DMS153 treated with DMSO at 0.1 percent for 48 hours (cell line): Measurements from ENCODE around the gene ZNF283.
"Not testable (repeated sequence)": the region's sequence is repeated elsewhere in the genome, so short reads cannot be mapped to it uniquely, and the experiment has no call there.

Experiments used
- DNase-seq: peaks from one replicate; lab custom pipeline; 2025; ENCODE audit not compliant: unreplicated experiment; lab: John Stamatoyannopoulos, UW

ZNF283 gene

GRCh38 chr19:43799502-43800142 is 27.5 kb upstream of the ZNF283 start:
- no peak for DNase-seq

GRCh38 chr19:43802216-43802951 is 24.7 kb upstream of the ZNF283 start, which contains the start of gene LYPD5:
Gene LYPD5 (minus strand): TSS chr19:43802447. CDS start chr19:43802380, 67 bp downstream.
- DNase-seq: no peak

GRCh38 chr19:43804432-43804831 is 22.7 kb upstream of the ZNF283 start:
- no peak for DNase-seq

DNA sequence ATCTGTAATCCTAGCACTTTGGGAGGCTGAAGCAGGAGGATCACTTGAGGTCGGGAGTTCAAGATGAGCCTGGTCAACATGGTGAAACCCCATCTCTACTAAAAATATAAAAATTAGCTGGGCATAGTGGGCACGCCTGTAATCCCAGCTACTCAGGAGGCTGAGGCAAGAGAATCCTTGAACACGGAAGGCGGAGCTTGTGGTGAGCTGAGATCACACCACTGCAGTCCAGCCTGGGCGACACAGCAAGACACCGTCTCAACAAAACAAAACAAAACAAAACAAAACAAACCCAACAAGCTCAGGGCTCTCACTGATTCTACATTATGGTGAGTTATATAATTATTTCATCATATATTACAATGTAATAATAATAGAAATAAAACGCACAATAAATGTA is 20.7 kb upstream of the ZNF283 start:
- not testable (repeated sequence) for DNase-seq

DNA sequence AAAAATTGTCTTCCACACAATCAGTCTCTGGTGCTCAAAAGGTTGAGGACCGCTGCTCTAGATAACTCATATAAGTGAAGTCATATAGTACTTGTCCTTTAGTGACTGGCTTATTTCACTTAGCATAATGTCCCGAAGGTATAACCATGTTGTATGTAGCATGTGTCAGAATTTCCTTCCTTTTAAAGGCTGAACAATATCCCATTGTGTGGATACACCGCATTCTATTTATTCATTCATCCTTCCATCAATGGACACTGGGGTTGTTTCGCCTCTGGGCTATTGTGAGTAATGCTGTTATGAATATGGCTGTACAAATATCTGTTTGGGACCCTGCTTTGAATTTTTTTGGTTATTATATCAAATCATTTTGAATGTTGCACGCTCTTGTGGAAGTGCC is 20.3 kb upstream of the ZNF283 start:
- DNase-seq: no peak

- DNase-seq: no peak
These were observed 19.5 kb upstream of the ZNF283 start for GRCh38 chr19:43807651-43808050.

- no peak for DNase-seq
These were observed 17.1 kb upstream of the ZNF283 start for GRCh38 chr19:43809762-43810696.

DNA sequence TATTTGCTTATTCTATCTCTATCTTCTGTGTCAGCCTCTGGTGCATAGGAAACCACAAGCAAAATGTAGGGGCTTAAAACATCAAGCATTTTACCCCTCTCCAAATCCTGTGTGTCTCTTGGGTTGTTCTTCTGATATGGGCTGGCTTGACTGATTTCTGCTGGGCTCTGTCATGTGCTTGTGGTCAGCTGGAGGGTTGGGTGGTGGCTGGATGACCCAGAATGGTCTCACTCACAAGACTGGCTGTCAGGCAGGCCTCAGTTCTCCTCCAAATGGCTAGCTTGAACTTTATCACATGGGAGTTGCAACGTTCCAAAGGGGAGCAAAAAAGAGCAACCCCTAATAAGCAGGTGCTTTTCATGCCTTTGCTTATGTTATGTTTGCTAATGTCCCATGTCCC is 15.3 kb upstream of the ZNF283 start:
- DNase-seq: no peak

- no peak for DNase-seq
These were observed 14.9 kb upstream of the ZNF283 start for GRCh38 chr19:43812259-43812658.

DNA sequence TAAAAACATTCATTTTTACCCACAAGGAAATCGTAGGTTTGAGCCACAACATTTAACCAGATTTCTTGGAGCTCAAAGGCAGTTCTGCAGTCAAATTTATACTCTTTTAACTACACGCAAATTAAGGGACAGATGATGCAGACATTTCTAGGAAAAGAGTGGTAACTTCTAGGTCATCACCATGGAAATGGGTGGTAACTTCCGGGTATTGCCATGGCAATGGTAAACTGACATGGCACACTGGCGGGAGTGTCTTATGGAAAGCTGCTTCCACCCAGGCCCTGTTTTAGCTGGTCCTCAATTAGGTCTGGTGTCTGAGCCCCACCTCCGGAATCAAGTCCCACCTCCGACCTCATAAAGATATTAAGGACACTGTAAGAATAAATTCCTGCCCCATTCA is 14.4 kb upstream of the ZNF283 start:
- no peak for DNase-seq

DNA sequence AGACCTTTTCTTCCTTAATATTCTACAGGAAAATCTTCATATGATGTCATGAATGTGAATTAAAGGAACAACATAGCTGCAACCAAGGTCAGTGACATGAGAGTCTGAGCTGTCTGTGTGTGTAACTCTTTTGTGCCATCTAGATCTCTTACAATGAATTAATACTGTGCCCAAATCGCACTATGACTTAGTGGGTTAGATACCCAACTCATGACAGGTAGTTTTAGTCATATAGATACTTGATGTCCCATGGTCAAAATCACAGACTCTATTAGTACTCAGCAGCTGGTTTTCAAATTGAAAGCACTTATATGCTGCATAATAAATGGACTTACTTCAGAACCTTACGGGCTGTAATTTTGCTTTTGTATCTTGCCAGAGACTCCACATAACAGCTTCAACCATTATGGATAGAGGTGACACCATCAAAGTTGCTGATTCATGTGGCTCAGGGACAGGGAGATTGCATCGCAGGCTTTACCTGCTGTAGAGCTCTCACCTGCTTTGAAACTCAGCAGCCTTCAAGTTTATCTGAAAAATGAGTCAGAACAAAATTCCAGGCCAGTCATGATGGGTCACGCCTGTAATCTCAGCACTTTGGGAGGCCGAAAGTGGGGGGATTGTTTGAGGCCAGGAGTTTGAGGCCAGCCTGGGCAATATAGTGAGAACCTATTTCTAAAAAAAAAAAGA is 12.3 kb upstream of the ZNF283 start:
- DNase-seq: no peak

- not testable (repeated sequence) for DNase-seq
These were observed 9.7 kb upstream of the ZNF283 start for GRCh38 chr19:43817454-43817853.

DNA sequence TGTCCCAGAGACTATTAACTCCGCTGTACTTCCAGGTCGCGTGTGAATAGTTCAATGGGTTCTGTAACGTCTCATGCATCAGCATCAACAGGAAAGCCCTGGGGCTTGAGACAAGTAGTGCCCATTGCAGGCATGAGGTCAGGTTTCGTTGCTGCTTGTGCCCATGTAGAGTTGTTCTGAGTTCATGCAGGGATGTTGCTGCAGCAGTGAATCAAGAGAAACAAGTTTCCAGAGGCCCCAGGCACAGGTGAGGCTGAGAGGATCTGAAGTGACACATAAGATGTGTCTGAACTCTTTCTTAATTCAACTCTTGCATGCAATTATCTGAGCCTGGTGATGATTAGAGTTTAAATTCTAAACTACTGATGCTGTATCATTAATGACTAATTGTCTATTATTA is 8.6 kb upstream of the ZNF283 start:
- no peak for DNase-seq

DNA sequence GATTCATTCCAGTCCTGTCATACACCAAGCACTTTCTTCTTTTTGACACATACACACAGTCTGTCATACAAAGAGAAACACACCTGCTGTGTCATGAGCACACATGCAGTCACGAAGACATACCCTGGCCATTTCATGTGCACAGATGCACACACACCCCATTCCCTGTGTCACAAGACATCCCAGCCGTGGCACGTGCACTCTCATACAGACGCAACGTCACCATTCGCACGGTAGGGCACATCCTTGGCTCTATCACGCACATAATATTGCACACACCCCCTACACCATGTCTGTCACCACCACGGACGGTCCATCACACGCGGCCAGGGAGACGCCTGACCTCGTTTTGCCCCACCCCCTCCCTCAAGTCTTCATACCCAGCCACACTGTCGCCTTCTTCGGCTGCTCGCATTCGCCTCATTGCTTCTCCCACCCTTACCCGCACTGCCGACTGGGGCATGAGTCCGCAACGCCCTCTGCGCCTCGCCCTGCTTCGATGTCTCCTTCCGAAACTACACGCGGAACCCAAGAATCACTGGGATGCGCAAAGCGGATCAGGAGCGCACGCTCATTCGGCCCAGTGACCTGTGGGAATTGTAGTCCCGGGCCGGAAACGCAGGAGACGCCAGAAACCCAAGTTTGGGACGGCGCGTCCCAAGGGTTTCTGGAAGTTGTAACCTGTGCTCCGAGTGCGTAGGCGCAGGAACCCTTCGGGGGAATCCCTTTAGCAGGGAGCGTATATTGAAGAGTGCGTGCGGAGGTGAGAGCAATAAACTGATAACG is 6.8 kb upstream of the ZNF283 start:
- no peak for DNase-seq

- DNase-seq: no peak
These were observed 6.3 kb upstream of the ZNF283 start for GRCh38 chr19:43820884-43821215.

GRCh38 chr19:43823856-43824255 is 3.3 kb upstream of the ZNF283 start:
- DNase-seq: not testable (repeated sequence)

- not testable (repeated sequence) for DNase-seq
These were observed 2.5 kb upstream of the ZNF283 start for GRCh38 chr19:43824572-43824971.

GRCh38 chr19:43839139-43839538 is 12.0 kb downstream of the ZNF283 start:
- DNase-seq: no peak

GRCh38 chr19:43842007-43842406 is 14.9 kb downstream of the ZNF283 start:
- no peak for DNase-seq

DNA sequence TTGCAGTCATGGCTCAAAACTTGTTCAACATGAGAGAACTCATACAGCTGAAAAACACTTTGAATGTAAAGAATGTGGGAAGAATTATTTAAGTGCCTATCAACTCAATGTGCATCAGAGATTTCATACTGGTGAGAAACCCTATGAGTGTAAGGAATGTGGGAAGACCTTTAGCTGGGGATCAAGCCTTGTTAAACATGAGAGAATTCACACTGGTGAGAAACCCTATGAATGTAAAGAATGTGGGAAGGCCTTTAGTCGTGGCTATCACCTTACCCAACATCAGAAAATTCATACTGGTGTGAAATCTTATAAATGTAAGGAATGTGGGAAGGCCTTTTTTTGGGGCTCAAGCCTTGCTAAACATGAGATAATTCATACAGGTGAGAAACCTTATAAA is 20.1 kb downstream of the ZNF283 start:
- DNase-seq: no peak
